ENCODE measurements around the gene SULT2A1.
"Not testable (repeated sequence)": the region's sequence is repeated elsewhere in the genome, so short reads cannot be mapped to it uniquely, and the experiment has no call there.

The SULT2A1 gene, protein sequence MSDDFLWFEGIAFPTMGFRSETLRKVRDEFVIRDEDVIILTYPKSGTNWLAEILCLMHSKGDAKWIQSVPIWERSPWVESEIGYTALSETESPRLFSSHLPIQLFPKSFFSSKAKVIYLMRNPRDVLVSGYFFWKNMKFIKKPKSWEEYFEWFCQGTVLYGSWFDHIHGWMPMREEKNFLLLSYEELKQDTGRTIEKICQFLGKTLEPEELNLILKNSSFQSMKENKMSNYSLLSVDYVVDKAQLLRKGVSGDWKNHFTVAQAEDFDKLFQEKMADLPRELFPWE

DNA sequence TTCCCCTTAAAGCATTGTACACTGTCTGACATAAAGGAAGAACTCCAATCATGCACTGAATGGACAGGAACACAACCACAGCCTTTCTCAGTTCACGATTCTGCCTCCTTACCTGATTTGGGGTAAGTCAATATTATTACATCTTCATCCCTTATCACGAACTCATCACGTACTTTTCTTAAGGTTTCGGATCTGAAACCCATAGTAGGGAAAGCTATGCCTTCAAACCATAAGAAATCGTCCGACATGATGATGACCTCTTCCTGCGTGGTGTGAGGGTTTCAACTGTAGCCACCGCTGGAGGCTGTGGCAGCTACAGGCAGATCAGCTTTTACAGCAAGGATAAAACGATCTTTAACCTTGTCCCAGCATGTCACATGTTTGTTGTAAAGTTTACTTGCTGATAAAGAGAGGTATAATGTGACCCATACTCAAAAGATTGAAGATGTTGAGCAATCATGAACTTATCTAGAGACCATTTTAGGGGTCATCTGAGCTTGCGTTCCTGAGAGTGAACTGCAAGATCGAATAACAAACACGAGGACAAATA lies at the start of gene SULT2A1:
SULT2A1 (minus strand) TSS at position 306 of the 550 bp plus-strand sequence; CDS start at position 248, 58 bp downstream.
- DNase-seq, result peak; percentile 24

DNA sequence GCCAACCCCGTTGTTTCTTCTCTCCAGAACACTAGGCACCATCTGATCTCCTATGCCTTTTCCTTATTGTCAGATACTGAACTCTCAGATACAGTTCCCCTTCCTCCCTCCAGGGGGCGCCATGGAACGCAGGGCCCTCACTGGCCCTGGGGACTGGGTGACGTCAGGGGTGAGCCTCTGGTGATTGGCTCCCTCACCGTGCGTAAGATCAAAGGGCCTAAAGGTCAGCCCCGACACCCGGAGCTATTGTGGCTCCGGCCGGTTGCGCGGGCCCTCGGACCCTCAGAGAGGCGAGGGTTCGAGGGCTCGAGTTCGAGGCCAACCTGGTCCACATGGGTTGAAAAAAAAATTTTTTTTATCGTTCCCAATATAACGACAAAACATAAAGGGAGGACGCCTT lies 42.5 kb upstream of the SULT2A1 start:
- DNase-seq, result not testable (repeated sequence)

DNA sequence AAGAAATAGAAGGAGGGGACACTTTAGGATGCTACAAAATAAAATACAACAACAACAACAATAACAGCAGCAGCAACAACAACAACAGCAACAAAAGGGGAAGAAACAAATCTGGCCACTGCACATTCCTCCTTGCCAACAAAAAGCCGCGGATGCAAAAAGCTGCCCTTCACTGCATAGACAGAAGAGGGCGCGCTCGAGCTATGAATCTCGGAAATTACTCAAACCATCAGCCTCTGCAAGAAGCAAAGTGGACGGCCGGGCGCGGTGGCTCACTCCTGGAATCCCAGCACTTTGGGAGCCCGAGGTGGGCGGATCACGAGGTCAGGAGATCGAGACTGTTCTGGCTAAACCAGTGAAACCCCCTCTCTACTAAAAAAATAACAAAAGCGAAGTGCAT lies 34.0 kb upstream of the SULT2A1 start:
- DNase-seq, result not testable (repeated sequence)

DNA sequence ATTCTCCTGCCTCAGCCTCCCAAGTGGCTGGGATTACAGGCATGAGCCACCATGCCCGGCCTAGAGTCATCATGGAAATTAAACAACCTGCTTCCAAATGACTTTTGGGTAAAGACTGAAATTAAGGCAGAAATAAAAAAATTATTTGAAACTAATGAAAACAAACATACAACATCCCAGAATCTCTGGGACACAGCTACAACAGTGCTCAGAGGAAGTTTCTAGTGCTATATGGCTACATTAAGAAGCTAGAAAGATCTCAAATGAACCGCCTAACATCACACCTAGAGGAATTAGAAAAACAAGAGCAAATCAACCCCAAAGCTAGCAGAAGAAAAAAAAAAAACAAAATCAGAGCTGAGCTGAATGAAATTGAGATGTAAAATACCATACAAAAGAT lies 24.1 kb upstream of the SULT2A1 start:
- DNase-seq, result not testable (repeated sequence)

DNA sequence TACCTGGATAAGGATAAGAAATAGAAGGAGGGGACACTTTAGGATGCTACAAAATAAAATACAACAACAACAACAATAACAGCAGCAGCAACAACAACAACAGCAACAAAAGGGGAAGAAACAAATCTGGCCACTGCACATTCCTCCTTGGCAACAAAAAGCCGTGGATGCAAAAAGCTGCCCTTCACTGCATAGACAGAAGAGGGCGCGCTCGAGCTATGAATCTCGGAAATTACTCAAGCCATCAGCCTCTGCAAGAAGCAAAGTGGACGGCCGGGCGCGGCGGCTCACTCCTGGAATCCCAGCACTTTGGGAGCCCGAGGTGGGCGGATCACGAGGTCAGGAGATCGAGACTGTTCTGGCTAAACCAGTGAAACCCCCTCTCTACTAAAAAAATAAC lies 23.2 kb upstream of the SULT2A1 start:
- not testable (repeated sequence) for DNase-seq

DNA sequence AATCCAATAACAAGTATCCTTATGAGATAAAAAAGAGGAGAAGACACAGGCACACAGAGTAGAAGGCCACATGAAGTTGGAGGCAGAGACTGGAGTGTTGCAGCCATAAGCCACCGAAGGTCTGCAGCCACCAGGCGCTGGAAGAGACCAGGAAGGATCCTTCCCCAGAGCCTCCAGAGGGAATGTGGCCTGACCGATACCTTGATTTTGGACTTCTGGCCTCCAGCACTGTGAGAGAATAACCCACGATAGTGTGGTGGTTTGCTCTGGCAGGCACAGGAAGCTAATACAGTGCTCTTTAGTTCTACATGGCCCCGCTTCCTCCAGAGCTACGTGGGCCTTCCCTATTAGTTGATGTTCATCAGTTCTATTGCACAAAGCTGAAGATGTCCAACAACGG lies 15.3 kb upstream of the SULT2A1 start:
- DNase-seq, result no peak

DNA sequence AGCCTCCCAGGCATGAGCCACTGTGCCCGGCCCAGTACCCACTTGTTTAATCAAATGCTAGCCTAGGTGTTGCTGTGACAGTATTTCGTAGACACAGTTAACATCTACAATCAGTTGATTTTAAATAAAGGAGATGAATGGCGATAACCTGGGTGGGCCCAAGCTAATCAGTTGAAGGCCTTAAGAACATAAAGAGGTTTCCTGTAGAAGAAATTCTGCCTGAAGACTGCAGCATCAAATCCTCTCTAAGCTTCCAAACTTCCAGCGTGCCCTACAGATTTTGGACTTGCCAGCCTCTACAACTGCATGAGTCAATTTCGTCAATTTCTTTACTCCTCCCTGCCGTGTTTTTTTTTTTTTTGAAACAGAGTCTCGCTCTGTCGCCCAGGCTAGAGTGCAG lies 13.2 kb upstream of the SULT2A1 start:
- no peak for DNase-seq

DNA sequence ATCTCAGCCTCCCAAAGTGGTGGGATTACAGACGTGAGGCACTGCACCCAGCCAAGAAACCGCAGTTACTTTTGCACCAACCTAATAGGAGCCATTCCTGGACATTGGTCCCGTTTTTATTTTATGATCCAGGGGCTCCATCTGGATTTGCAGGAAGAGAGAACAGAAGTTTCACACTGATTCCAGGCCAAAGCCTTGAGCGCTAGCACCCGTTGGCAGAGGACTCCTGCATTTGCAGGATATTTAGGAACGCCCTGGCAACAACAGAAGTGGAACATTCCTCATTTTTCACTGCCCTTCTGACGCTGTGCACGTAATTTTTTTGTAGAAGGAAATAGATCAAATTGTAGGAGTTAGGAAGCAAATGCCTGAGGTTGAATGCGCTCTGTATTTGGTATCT lies 11.7 kb upstream of the SULT2A1 start:
- no peak for DNase-seq

DNA sequence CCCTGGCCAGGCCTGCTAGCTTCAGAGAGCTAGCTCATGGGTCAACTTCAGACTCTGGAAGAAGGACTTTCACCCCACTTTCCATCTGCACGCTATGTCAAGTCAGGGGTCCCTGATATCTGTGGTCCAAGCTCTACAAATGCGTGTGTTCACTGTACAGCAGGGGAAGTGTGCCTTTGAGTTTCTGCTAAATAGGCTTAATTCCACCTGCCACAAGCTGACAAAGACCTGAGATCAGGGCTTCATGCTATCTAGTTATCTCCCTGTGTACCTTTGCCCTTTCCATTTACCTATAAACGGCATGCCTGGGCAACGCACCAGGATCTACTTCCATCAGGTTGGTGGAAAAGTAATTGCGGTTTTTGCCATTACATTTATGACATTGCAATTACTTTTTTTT lies 10.7 kb upstream of the SULT2A1 start:
- DNase-seq, result no peak

DNA sequence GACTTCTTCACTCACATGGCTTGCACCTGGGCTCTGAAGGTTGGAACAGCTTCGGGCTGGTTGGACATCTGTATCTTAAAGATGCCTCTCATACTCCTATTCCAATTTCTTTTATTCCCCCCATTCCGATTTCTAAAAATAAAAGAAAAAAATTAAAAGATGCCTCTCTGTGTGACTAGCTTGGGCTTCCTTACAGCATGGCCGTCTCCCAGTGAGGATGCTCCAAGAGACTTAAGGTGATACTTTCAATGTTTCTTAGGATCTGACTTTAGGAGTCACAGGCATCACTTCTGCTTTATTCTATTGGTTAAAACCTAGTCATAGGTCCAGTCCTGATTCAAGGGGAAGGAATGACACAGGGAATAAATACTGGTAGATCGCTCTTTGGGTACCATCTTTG lies 9.9 kb upstream of the SULT2A1 start:
- DNase-seq, result no peak

DNA sequence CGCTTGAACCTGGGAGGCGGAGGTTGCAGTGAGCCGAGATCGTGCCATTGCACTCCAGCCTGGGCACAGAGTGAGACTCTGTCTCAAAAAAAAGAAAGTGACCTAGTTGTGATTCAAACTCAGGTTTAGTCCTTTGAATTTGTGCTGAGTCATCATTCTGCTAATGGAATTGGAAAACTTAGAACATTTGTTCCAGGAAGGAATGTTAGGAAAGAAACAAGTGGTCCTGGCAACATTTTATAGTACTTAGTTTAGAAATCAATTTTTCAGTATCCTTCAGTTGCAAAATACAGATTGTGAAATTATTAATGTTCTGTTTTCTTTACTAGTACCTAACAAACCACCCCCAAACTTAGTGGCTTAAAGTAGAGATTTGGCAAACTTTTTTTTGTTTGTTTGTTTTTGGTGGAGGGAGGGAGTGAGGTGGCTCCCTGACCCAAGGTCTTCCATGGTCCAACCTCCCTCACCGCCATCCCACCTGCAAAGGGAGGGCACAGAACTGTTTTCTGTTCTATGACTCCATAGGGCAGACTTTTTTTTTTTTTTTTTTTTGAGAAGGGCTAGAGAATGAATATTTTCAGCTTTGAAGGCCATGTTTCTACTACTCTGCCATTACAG lies 9.2 kb upstream of the SULT2A1 start:
- DNase-seq, result no peak

DNA sequence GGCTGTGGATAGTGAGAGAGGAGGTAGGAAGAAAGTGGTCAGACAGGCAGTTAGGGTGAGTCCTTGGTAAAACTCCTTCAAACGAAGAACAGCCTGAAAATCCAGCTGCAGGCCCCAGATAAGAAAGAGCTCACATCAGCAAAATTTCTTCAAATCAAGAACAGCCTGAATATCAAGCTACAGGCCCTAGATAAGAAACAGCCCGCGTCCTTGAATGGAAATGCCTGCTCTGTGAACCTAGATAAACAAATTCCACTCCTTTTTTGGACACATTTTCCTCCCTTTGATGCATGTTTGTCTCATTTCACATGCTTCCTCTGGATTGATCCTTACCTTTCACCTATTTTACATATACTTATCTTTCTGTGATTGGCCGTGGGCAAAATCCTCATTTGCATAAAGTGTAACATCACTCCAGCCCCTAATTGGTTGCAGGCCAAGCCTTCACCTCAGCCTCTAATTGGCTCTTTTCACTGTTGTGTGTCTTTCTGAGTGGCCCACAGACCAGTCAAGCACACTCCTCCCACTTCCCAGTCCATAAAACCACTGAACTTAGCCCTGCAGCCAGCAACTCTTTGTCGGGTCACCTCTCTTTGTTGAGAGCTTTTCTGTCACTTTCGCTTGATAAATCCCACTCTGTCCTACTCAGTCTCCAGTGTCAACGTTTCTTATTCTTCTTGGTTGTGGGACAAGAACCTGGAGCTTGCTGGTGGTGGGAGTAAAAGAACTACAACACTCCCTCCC lies 6.0 kb upstream of the SULT2A1 start:
- DNase-seq, result peak; percentile 98

DNA sequence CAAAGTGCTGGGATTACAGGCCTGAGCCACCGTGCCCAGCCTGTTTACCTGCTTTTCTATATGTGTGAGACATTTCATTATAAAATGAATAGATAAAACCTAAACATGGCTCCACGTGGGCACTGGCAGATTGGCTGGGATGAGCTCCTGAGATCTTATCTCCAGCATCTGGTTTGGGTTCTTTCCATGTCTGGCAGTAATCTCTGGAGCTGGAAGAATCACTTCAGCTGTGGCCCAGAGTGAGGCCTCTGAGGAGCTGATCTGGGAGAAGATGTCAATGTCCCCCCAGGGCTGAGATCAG lies 5.5 kb upstream of the SULT2A1 start:
- DNase-seq, result no peak

DNA sequence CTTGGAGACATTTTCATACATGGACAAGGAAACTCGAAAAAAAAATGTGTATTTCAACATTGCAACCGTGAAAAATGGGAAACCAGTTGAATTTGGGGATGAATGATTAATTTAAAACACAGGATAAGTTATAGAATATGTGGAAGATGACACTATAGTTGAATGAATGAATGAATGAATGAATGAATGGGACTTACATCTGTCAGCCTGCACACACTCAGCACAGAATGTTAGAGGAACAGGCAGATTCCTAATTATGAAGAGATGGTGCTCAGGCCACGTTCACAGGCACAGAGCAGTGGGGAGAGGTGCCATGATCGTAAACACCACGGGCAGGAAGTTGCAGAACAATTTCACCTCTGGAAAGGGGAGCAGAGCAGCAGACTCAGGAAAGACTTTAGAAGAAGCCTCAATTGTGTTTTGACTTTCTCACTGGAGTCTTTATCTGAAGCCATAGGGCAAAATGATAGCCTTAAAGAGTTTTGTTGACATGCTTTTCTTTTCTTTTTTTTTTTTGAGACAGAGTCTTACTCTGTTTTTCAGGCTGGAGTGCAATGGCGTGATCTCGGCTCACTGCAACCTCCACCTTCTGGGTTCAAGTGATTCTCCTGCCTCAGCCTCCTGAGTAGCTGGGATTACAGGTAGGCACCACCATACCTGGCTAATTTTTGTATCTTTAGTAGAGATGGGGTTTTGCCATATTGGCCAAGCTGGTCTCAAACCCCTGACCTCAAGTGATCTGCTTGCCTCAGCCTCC lies 4.9 kb upstream of the SULT2A1 start:
- no peak for DNase-seq

DNA sequence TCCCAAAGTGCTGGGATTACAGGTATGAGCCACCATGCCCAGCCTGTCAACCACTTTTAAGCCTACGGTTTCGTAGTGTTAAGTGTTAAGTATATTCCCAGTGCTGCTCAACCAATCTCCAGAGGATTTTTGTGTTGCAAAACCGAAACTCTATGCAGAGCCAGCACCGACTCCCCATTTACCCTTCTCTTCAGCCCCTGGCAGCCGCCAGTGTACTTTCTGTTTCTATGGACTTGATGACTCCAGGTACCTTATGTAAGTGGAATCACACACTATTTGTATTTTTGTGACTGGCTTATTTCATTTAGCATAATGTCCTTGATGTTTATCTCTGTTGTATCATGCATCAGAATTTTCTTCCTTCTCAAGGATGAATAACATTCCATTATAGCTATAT lies 1.1 kb downstream of the SULT2A1 start:
- DNase-seq, result no peak

DNA sequence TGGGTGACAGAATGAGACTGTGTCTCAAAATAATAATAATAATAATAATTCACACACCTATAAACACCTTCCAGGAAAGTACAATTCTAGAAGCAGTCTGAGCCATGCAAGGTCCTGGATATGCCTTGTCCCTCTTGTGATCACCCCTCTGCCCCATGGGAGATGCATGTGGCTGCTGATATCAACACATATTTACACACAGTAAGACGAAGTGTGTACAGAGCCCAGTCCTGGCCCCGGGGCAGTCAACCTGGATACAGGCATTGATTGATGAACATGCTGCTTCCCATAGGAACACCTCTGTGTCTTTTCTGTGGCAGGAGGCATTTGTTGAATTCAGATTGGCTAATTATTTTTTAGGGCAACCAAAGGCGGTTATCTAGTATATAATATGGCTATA lies 3.2 kb downstream of the SULT2A1 start:
- DNase-seq, result no peak

DNA sequence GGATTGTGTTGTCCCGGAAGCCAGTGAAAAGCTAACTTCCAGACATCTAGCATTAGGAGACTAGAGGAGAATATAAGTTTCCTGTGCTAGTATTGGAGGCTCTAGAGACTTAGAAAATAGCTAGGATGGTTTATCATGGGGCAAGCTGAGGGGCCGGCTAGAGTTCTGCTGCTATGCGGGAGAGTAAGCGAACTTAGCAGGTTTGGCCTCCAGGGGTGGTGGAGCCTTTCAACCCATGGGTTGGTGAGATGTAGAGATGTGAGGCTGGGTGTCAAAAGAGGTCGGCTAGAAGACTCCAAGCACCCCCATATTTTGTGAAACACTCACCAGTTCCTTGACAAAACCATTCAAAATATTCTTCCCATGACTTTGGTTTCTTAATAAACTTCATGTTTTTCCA lies 4.4 kb downstream of the SULT2A1 start:
- DNase-seq, result no peak

DNA sequence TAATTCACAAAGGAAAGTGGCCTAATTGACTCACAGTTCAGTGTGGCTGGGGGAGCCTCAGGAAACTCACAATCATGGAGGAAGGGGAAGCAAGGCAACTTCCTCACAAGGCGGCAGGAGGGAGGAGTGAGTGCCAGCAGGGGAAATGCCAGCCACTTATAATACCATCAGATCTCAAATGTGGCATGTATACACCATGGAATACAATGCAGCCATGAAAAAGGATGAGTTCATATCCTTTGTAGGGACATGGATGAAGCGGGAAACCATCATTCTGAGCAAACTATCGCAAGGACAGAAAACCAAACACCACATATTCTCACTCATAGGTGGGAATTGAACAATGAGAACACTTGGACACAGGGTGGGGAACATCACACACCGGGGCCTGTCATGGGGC lies 6.7 kb downstream of the SULT2A1 start:
- not testable (repeated sequence) for DNase-seq

DNA sequence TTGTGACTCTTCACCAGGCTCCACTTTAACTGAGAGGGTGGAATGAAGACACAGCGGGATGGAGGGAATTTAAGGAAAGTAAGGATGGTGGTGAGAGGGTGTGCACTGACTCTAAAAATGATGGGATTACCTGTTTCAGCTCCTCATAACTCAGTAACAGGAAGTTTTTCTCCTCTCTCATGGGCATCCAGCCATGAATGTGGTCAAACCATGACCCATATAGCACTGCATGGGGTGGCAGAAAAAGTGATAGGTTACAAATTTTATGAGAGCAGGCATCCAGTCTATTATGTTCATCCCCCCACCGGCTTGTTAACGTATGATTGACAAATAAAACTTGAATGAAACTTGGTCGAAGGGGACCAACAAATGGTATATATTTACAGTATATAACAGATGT lies 7.2 kb downstream of the SULT2A1 start:
- no peak for DNase-seq

DNA sequence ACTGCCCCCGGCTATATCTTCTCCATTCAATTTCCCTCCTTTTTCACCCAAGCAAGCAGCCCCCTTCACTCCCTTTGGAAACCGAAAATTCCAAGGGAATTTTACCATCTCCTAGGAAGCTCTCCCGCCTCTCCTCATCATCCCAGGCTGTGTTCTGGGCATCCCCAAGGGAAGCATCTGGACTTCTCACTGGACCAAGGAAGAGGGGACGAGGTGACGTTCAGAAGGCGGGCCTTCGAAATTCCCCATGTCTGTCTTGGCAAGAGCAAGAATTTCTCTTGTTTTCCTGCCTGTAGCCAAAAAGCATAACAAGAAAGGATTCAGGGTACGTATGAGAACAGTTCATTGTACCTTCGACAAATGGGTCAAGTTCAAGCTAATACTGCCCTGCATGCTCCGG lies 20.9 kb downstream of the SULT2A1 start:
- DNase-seq, result no peak

DNA sequence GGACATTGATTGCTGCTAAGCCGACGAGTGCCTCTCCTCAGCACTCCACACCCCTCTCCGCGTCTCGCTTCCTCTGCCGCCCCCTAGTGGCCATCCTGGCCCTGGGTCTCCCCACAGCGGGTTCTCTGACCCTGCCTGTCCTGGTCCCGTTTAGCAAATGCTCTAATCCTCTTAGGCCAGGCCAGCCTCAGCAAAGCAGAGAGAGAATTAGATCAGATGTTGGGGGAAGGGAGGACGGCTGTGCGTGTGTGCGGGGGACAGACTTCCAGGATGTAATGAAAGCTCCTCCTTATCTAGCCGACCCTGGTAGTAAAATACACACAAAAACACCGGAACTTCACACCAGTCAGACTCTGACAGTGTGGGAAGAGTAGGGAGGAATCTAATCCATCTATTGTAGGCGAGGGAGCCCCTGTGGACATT lies 22.6 kb downstream of the SULT2A1 start:
- DNase-seq, result peak; percentile 94

DNA sequence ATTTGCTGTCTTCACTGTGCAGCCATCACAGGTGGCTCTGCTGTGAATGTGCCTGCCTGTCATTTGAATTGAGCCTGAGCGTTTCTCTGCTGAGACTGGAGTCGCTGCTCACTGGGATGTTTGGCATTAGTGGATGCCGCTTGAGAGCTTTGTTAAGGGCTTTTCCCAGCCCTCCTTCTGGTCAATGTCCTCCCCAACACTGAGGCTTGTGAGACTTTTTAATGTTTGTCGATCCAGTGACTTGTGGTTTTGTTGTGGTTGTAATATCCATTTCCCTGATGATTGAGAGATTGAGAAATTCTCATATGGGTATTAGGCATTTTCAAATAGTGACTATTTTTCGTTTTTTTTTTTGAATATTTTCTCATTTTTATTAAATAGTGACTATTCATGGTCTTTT lies 24.5 kb downstream of the SULT2A1 start:
- DNase-seq, result no peak

DNA sequence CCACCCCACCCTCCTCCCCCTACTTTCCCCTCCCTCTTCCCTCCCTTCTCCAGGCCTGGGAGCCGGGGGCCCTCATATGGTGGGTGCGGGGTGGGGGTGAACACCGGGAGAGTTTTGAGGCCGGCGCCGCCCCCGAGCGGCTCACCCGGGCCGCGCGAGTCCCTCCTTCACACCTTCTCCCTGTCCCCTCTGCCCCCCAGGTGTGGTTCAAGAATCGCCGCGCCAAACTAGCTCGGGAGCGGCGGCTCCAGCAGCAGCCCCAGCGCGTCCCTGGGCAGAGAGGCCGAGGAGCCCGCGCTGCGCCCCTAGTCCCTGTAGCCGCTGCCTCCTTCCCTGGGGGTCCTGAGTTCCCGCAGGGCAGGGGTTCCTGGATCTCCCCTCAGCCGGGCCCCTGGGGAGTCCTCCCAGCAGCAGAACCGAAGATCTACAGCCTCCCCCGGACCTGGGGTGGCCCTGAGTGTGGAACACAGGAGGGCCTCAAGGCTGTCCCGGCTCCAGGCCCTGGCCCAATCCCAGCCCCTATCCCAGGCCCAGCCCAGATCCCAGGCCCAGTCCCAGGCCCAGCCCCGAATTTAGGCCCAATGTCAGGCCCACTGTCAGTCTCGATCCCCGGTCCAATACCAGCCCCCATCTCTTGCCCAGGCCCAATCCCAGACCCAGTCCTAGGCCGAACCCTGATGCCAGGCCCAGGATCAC lies 25.4 kb downstream of the SULT2A1 start:
- DNase-seq, result no peak

Data from OCI-M1 (cell line).